GM20431 (cell line): ENCODE results near the gene KDM4F.

Experiments
- in situ Hi-C: fragments of 300-500 bp; cut with MseI, MboI; formaldehyde crosslinking; loops from one replicate; pipeline ENCODE4 v1.15.0; 2020; ENCODE audit warnings: low sequenced_read_pairs; ENCODE audit not compliant: unreplicated experiment

KDM4F gene

GRCh38 chr11:95058621-95059020, 9.4 kb downstream of the KDM4F start:
- in situ Hi-C loops: no loop called here

GRCh38 chr11:95059046-95059445, 9.8 kb downstream of the KDM4F start:
- in situ Hi-C loops: no loop called here

GRCh38 chr11:95065336-95065735, 16.1 kb downstream of the KDM4F start:
- in situ Hi-C loops: no loop called here

GRCh38 chr11:95066716-95067038, 17.5 kb downstream of the KDM4F start, which contains the start of gene SRSF8:
TSS of gene SRSF8 (plus strand) at chr11:95066919. CDS start at chr11:95067227, 308 bp downstream.
- in situ Hi-C loops: no loop called here

GRCh38 chr11:95067039-95067840, 18.0 kb downstream of the KDM4F start:
- in situ Hi-C loops: no loop called here

GRCh38 chr11:95067841-95068219, 18.6 kb downstream of the KDM4F start:
- in situ Hi-C loops: no loop called here

- in situ Hi-C loops: no loop called here
Observed at GRCh38 chr11:95068549-95068948, 19.3 kb downstream of the KDM4F start.

- in situ Hi-C loops: no loop called here
Observed at GRCh38 chr11:95070471-95070870, 21.2 kb downstream of the KDM4F start.

- in situ Hi-C loops: no loop called here
Observed at GRCh38 chr11:95072948-95073347, 23.7 kb downstream of the KDM4F start.

GRCh38 chr11:95074792-95075563, 25.8 kb downstream of the KDM4F start:
- in situ Hi-C loops: no loop called here

- in situ Hi-C loops: no loop called here
Observed at GRCh38 chr11:95076416-95076815, 27.2 kb downstream of the KDM4F start.

- in situ Hi-C loops: no loop called here
Observed at GRCh38 chr11:95076981-95077380, 27.8 kb downstream of the KDM4F start.

- in situ Hi-C loops: no loop called here
Observed at GRCh38 chr11:95078526-95078925, 29.3 kb downstream of the KDM4F start.

- in situ Hi-C loops: no loop called here
Observed at GRCh38 chr11:95081010-95081409, 31.8 kb downstream of the KDM4F start.

- in situ Hi-C loops: no loop called here
Observed at GRCh38 chr11:95081412-95081811, 32.2 kb downstream of the KDM4F start.

GRCh38 chr11:95082576-95083001, 33.4 kb downstream of the KDM4F start:
- in situ Hi-C loops: no loop called here

- in situ Hi-C loops: no loop called here
Observed at GRCh38 chr11:95084509-95084908, 35.3 kb downstream of the KDM4F start.

- in situ Hi-C loops: no loop called here
Observed at GRCh38 chr11:95085117-95085816, 36.0 kb downstream of the KDM4F start.

- in situ Hi-C loops: no loop called here
Observed at GRCh38 chr11:95086151-95086550, 36.9 kb downstream of the KDM4F start.

GRCh38 chr11:95086836-95087570, 37.8 kb downstream of the KDM4F start:
- in situ Hi-C loops: no loop called here
